Astrocyte of the hippocampus (primary cell): ENCODE results near the gene GNG14.
"Not testable (repeated sequence)": the region's sequence is repeated elsewhere in the genome, so short reads cannot be mapped to it uniquely, and the experiment has no call there.

Experiments used
- DNase-seq: peaks from one replicate; pipeline ENCODE4 v3.0.0; 2011; ENCODE audit warnings: low read depth, low spot score

Gene GNG14

GRCh38 chr19:12667731-12668302, 20.0 kb upstream of the GNG14 start:
- no peak for DNase-seq

- DNase-seq, result no peak
These were observed 19.5 kb upstream of the GNG14 start for GRCh38 chr19:12668346-12668745.

- DNase-seq, result peak; percentile 59
These were observed 18.9 kb upstream of the GNG14 start for GRCh38 chr19:12668932-12669269.

- DNase-seq, result peak; percentile 90
These were observed 18.3 kb upstream of the GNG14 start for GRCh38 chr19:12669270-12670158.

- DNase-seq, result no peak
These were observed 17.5 kb upstream of the GNG14 start for GRCh38 chr19:12670159-12670928.

GRCh38 chr19:12672744-12673143, 15.1 kb upstream of the GNG14 start:
- no peak for DNase-seq

- DNase-seq, result no peak
These were observed 12.4 kb upstream of the GNG14 start for GRCh38 chr19:12675399-12675798.

- DNase-seq, result no peak
These were observed 11.9 kb upstream of the GNG14 start for GRCh38 chr19:12675940-12676339.

GRCh38 chr19:12676384-12676792, 11.4 kb upstream of the GNG14 start:
- DNase-seq, result peak; percentile 86

GRCh38 chr19:12676928-12677327, 10.9 kb upstream of the GNG14 start:
- DNase-seq, result no peak

- not testable (repeated sequence) for DNase-seq
These were observed 9.8 kb upstream of the GNG14 start for GRCh38 chr19:12678039-12678438.

GRCh38 chr19:12680034-12680433, 7.8 kb upstream of the GNG14 start:
- no peak for DNase-seq

- DNase-seq, result peak; percentile 97
These were observed 6.5 kb upstream of the GNG14 start, which contains the start of gene DHPS for GRCh38 chr19:12681074-12681987. DHPS (minus strand) TSS chr19:12681880; CDS start chr19:12681766, 114 bp downstream.

GRCh38 chr19:12685831-12686230, 2.0 kb upstream of the GNG14 start:
- DNase-seq, result no peak

- no peak for DNase-seq
These were observed 1.2 kb downstream of the GNG14 start for GRCh38 chr19:12689012-12689411.

- no peak for DNase-seq
These were observed 1.9 kb downstream of the GNG14 start for GRCh38 chr19:12689581-12690216.

GRCh38 chr19:12692960-12693359, 5.2 kb downstream of the GNG14 start:
- no peak for DNase-seq

GRCh38 chr19:12694641-12695040, 6.8 kb downstream of the GNG14 start:
- DNase-seq, result no peak

GRCh38 chr19:12695096-12695495, 7.3 kb downstream of the GNG14 start:
- DNase-seq, result no peak

GRCh38 chr19:12695514-12695913, 7.7 kb downstream of the GNG14 start:
- DNase-seq, result no peak

GRCh38 chr19:12695997-12696365, 8.2 kb downstream of the GNG14 start:
- no peak for DNase-seq
